MM.1S (cell line): ENCODE results near the gene CT45A1.

Experiments used
- DNase-seq: peaks from one replicate; pipeline ENCODE4 v3.0.0-alpha.2; 2015
- H2AFZ ChIP-seq: fragments of 300-600 bp; sonication (generic); 2 replicates; pipeline ENCODE4 v1.6.0; 2016; ENCODE audit warnings: antibody characterized with exemption, low read length
- H3F3A ChIP-seq: fragments of 300-600 bp; sonication (generic); 2 replicates; pipeline ENCODE4 v1.6.1; 2016; ENCODE audit warnings: mild to moderate bottlenecking, antibody characterized with exemption, low read length, moderate library complexity, mixed read lengths; ENCODE audit not compliant: insufficient read depth
- H3K27ac ChIP-seq: fragments of 300-600 bp; sonication (generic); 2 replicates; pipeline ENCODE4 v1.5.1; 2016; ENCODE audit warnings: mild to moderate bottlenecking, low read length
- H3K27me3 ChIP-seq: fragments of 300-600 bp; sonication (generic); replicated peaks from 2 replicates; pipeline ENCODE4 v1.6.0; 2016; ENCODE audit warnings: low read length; ENCODE audit not compliant: insufficient read depth
- H3K36me3 ChIP-seq: fragments of 300-600 bp; sonication (generic); replicated peaks from 2 replicates; pipeline ENCODE4 v1.6.1; 2016; ENCODE audit warnings: mild to moderate bottlenecking, low read length, mixed read lengths; ENCODE audit not compliant: insufficient read depth
- H3K4me1 ChIP-seq: fragments of 300-600 bp; sonication (generic); 2 replicates; pipeline ENCODE4 v1.6.1; 2016; ENCODE audit warnings: low read length, mixed read lengths
- H3K4me2 ChIP-seq: fragments of 300-600 bp; sonication (generic); 2 replicates; pipeline ENCODE4 v1.6.0; 2016; ENCODE audit warnings: low read depth, low read length
- H3K4me3 ChIP-seq: fragments of 300-600 bp; sonication (generic); 2 replicates; pipeline ENCODE4 v1.5.1; 2016; ENCODE audit warnings: low read length, mixed read lengths
- H3K79me2 ChIP-seq: fragments of 300-600 bp; sonication (generic); 2 replicates; pipeline ENCODE4 v1.6.1; 2016; ENCODE audit warnings: mixed run types, low read length, mixed read lengths
- H3K9ac ChIP-seq: fragments of 300-600 bp; sonication (generic); 2 replicates; pipeline ENCODE4 v1.6.1; 2016; ENCODE audit warnings: low read length, mixed read lengths
- H3K9me2 ChIP-seq: fragments of 300-600 bp; sonication (generic); replicated peaks from 2 replicates; pipeline ENCODE4 v1.6.1; 2016; ENCODE audit warnings: mild to moderate bottlenecking, low read length, mixed read lengths; ENCODE audit not compliant: insufficient read depth
- H3K9me3 ChIP-seq: fragments of 300-600 bp; sonication (generic); replicated peaks from 2 replicates; pipeline ENCODE4 v1.6.1; 2016; ENCODE audit warnings: mild to moderate bottlenecking, low read length, mixed read lengths; ENCODE audit not compliant: insufficient read depth
- H4K20me1 ChIP-seq: fragments of 300-600 bp; sonication (generic); 2 replicates; pipeline ENCODE4 v1.6.1; 2016; ENCODE audit warnings: mild to moderate bottlenecking, low read length, moderate library complexity, mixed read lengths; ENCODE audit not compliant: insufficient read depth
- CTCF ChIP-seq: fragments of 300-600 bp; sonication (generic); IDR thresholded peaks from 2 replicates; pipeline ENCODE4 v1.5.1; 2016; ENCODE audit warnings: antibody characterized with exemption, low read length, mixed read lengths
- EZH2 ChIP-seq: fragments of 300-600 bp; sonication (generic); optimal IDR thresholded peaks from 2 replicates; pipeline ENCODE3; 2017; ENCODE audit warnings: low read depth, mild to moderate bottlenecking, antibody characterized with exemption, low read length, mixed read lengths
- EZH2phosphoT487 ChIP-seq: fragments of 300-600 bp; sonication (generic); IDR thresholded peaks from 2 replicates; pipeline ENCODE4 v1.6.1; 2018; ENCODE audit warnings: antibody characterized with exemption, low read length

The CT45A1 gene

GRCh38 chrX:135697601-135698000 is 15.8 kb upstream of the CT45A1 start:
- Histone ChIP-seq H3F3A (no peaks in the 10 kb centered on the region), H3K4me3 (no peak overlapping the region), H3K4me2 (no peak overlapping the region), H3K9me3 (no peaks in the 10 kb centered on the region), H3K27me3 (no peaks in the 10 kb centered on the region), H3K27ac (no peak overlapping the region), H3K9me2 (no peaks in the 10 kb centered on the region), H3K79me2 (no peaks in the 10 kb centered on the region), H4K20me1 (no peaks in the 10 kb centered on the region), H3K4me1 (no peaks in the 10 kb centered on the region), H2AFZ (no peak overlapping the region), H3K36me3 (no peaks in the 10 kb centered on the region), H3K9ac (no peak overlapping the region)
- TF ChIP-seq EZH2 (no peak), CTCF (peak; percentile 35)
- peak; percentile 58 for DNase-seq

GRCh38 chrX:135698924-135699323 is 14.5 kb upstream of the CT45A1 start:
- Histone ChIP-seq H4K20me1 (no peaks in the 10 kb centered on the region), H3K4me1 (no peaks in the 10 kb centered on the region), H3K4me3 (no peak overlapping the region), H3K4me2 (no peak overlapping the region), H3K27ac (no peak overlapping the region), H3K9me3 (no peaks in the 10 kb centered on the region), H3K79me2 (no peaks in the 10 kb centered on the region), H3K36me3 (no peaks in the 10 kb centered on the region), H3K27me3 (no peaks in the 10 kb centered on the region), H3F3A (no peaks in the 10 kb centered on the region), H2AFZ (no peak overlapping the region), H3K9ac (no peak overlapping the region), H3K9me2 (no peaks in the 10 kb centered on the region)
- TF ChIP-seq EZH2phosphoT487 (no peak), CTCF (no peak), EZH2 (no peak)
- no peak for DNase-seq

GRCh38 chrX:135707880-135708279 is 5.6 kb upstream of the CT45A1 start:
- Histone ChIP-seq H4K20me1 (no peaks in the 10 kb centered on the region), H3K9me2 (no peaks in the 10 kb centered on the region), H3K36me3 (no peaks in the 10 kb centered on the region), H3K4me3 (no peak overlapping the region), H3K79me2 (no peaks in the 10 kb centered on the region), H3K27me3 (no peaks in the 10 kb centered on the region), H3K4me1 (no peaks in the 10 kb centered on the region), H3K27ac (no peak overlapping the region), H2AFZ (no peak overlapping the region), H3K4me2 (no peak overlapping the region), H3K9ac (no peak overlapping the region), H3K9me3 (no peaks in the 10 kb centered on the region), H3F3A (no peaks in the 10 kb centered on the region)
- TF ChIP-seq EZH2 (no peak), CTCF (peak; percentile 54), EZH2phosphoT487 (no peak)
- peak; percentile 42 for DNase-seq
